K562 (cell line): ENCODE measurements around the gene FAM107B. TPM values are rescaled to one million over a fixed set of nuclear protein-coding genes. Genes with fewer than 3 reads are reported as not detected.

Experiments
- CREM ChIP-seq: IDR thresholded peaks from 2 replicates; pipeline ENCODE4 v1.6.1; 2014; ENCODE audit warnings: antibody characterized with exemption, low read depth
- EP400 ChIP-seq: fragments of 450-650 bp; IDR thresholded peaks from 2 replicates; pipeline ENCODE4 v1.6.1; 2017; ENCODE audit warnings: antibody characterized with exemption, mild to moderate bottlenecking, moderate library complexity
- FOXJ2 ChIP-seq: fragments of 200-800 bp; sonication (Bioruptor generic); IDR thresholded peaks from 2 replicates; pipeline ENCODE4 v1.6.1; 2016; ENCODE audit warnings: missing genetic modification characterization, missing compliant biosample characterization
- RAD21 ChIP-seq, 2 experiments: fragments of 250-450 bp in 1 of 2; fragments of 450-650 bp in 1 of 2; sonication (Bioruptor Pico) in 1 of 2; formaldehyde crosslinking in 1 of 2; IDR thresholded peaks in 1 of 2; conservative IDR thresholded peaks in 1 of 2; 2 replicates each; pipeline versions ENCODE4 v1.4.0 to v1.8.0; 2020 to 2022; ENCODE audit warnings: mild to moderate bottlenecking in 2 of 2, moderate library complexity in 1 of 2
- RCOR1 ChIP-seq, 2 experiments: IDR thresholded peaks; 2 replicates each; pipeline ENCODE4 v1.6.1; 2012; ENCODE audit warnings: low read depth in 2 of 2, low read length in 2 of 2, borderline replicate concordance in 1 of 2, improper control_type of control experiment in 1 of 2
- SMAD4 ChIP-seq: fragments of 250-450 bp; sonication (Bioruptor Pico); conservative IDR thresholded peaks from 2 replicates; pipeline ENCODE4 v1.8.0; 2021; ENCODE audit warnings: inconsistent platforms, mild to moderate bottlenecking, moderate library complexity
- SMC3 ChIP-seq: conservative IDR thresholded peaks from 2 replicates; pipeline ENCODE4 v1.6.1; 2011; ENCODE audit warnings: low read depth, low read length, improper control_type of control experiment; ENCODE audit not compliant: insufficient read depth
- polyA plus RNA-seq, 8 experiments: library from polyadenylated mRNA; depleted of rRNA in 4 of 8; stranded (reverse) in 5 of 8; unstranded in 3 of 8; fragments of >200 nt; fragmentation: Nextera tagmentation in 2 of 8; fragmentation: Illumina TruSeq in 1 of 8; extraction: Ambion mirVana in 2 of 8; extraction: Trizol in 1 of 8; gene quantifications; 2 replicates each; pipeline versions ENCODE4 v1.2.1 to v1.2.3, GENCODE V29; 2011 to 2014; ENCODE audit warnings: inconsistent platforms in 1 of 8, missing spikeins in 1 of 8
- total RNA-seq, 7 experiments: library from RNA; depleted of rRNA in 6 of 7; stranded (reverse); fragments of >200 nt in 6 of 7; fragmentation: Illumina TruSeq in 2 of 7; extraction: Trizol in 2 of 7; gene quantifications; 2 replicates each; pipeline versions ENCODE4 v1.2.1 to v1.2.3, GENCODE V29; 2011 to 2021; ENCODE audit warnings: low replicate concordance in 1 of 7
- TF ChIP-seq, protein P1 (sequence below): sonication (generic); formaldehyde crosslinking; IDR thresholded peaks from 2 replicates; pipeline ENCODE4 v1.8.0; 2022; ENCODE audit warnings: missing genetic modification reagents, mild to moderate bottlenecking, moderate library complexity, borderline replicate concordance
- TF ChIP-seq, protein P2 (sequence below), 3 experiments: IDR thresholded peaks in 2 of 3; conservative IDR thresholded peaks in 1 of 3; 2 replicates each; pipeline ENCODE4 v1.5.1; 2011 to 2012; ENCODE audit warnings: low read length in 3 of 3, mild to moderate bottlenecking in 3 of 3, control low read depth in 2 of 3, improper control_type of control experiment in 1 of 3, inconsistent platforms in 1 of 3, low read depth in 1 of 3, mixed read lengths in 1 of 3, moderate library complexity in 1 of 3; ENCODE audit not compliant: insufficient read depth in 2 of 3
- TF ChIP-seq, protein P3 (sequence below), 2 experiments: fragments of 450-650 bp; formaldehyde crosslinking in 1 of 2; IDR thresholded peaks; 2 replicates each; pipeline versions ENCODE4 v1.4.0 to v1.6.1; 2014 to 2020; ENCODE audit warnings: mild to moderate bottlenecking in 2 of 2, borderline replicate concordance in 1 of 2, low read depth in 1 of 2

The FAM107B gene
- total and polyA plus RNA-seq, 9 of the 15 experiments (the other 6 are each of a cell fraction or from before 2014, with no cell fraction given), result 0.40 to 2.8 (median 1.4) TPM

DNA sequence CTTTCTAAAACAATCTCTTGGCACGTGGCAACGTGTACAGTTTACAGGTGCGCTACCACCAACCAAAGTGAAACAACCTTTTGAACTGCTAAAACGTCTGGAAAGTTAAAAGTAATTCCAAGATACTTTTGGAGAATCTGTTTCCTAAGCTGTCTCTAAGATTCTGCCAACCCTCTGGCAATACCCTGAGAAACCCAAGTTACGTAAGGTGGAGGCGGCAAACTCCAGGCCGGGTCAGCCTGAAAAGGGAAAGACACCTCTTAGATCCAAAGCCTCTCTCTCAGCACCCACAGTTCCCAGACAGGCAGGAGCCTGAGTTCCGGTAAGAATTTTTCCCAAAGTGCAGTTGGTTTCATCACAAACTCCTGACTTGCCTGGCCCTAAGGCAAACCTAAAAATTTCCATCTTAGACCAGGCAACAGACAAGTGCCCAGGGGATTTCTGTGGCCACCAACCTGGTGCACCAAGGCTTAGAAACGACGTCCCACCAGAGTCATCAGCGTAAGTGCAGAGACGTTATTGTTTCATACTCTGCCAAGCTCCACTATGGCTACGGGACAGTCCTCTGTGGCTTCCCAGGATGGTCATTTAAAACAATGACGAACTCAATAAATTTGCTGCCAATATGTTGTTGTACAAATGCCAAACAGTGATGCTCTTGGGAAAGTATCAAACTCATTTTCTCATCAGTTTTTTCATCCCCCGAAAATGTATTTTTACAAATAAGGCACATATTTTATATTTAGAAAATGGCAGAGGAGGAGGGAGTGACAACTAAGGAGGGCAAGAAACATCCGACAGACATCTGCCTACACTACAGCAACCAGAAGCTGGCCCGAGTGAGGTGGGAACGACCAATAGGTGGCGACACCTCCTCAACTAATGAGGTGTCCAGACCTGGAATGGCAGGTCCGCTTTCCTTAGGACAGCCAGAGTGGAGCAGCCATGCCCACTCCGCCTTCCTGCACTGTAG, 238.2 kb downstream of the FAM107B start (continued):
- TF ChIP-seq SMAD4 (CRISPR knock-in tag) (no peak), CREM (0 out of 2 replicates have a peak, but pooled peaks have one; percentile 36), RCOR1 (IDR thresholded peaks at IDR 0.05; ENCODE audit: borderline replicate concordance in 1 of 2, low read depth in 2 of 2, low read length in 2 of 2) (no peak), EP400 (no peak), RAD21 (CRISPR knock-in tag; conservative IDR thresholded peaks at IDR 0.05 in 1 of 2, IDR thresholded peaks at IDR 0.05 in 1 of 2) (peak; percentile 66 to 76), FOXJ2 (tag) (no peak), SMC3 (peak; percentile 60; the same call in 1 of the 2 replicates)
- TF ChIP-seq, protein P1, sequence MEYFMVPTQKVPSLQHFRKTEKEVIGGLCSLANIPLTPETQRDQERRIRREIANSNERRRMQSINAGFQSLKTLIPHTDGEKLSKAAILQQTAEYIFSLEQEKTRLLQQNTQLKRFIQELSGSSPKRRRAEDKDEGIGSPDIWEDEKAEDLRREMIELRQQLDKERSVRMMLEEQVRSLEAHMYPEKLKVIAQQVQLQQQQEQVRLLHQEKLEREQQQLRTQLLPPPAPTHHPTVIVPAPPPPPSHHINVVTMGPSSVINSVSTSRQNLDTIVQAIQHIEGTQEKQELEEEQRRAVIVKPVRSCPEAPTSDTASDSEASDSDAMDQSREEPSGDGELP (CRISPR knock-in tag), result no peak
- TF ChIP-seq, protein P2, sequence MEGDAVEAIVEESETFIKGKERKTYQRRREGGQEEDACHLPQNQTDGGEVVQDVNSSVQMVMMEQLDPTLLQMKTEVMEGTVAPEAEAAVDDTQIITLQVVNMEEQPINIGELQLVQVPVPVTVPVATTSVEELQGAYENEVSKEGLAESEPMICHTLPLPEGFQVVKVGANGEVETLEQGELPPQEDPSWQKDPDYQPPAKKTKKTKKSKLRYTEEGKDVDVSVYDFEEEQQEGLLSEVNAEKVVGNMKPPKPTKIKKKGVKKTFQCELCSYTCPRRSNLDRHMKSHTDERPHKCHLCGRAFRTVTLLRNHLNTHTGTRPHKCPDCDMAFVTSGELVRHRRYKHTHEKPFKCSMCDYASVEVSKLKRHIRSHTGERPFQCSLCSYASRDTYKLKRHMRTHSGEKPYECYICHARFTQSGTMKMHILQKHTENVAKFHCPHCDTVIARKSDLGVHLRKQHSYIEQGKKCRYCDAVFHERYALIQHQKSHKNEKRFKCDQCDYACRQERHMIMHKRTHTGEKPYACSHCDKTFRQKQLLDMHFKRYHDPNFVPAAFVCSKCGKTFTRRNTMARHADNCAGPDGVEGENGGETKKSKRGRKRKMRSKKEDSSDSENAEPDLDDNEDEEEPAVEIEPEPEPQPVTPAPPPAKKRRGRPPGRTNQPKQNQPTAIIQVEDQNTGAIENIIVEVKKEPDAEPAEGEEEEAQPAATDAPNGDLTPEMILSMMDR (IDR thresholded peaks at IDR 0.05 in 2 of 3, conservative IDR thresholded peaks at IDR 0.05 in 1 of 3; ENCODE audit: insufficient read depth in 2 of 3, low read depth in 1 of 3, low read length in 3 of 3), result peak; percentile 61 to 79 (median 74)
- TF ChIP-seq, protein P3, sequence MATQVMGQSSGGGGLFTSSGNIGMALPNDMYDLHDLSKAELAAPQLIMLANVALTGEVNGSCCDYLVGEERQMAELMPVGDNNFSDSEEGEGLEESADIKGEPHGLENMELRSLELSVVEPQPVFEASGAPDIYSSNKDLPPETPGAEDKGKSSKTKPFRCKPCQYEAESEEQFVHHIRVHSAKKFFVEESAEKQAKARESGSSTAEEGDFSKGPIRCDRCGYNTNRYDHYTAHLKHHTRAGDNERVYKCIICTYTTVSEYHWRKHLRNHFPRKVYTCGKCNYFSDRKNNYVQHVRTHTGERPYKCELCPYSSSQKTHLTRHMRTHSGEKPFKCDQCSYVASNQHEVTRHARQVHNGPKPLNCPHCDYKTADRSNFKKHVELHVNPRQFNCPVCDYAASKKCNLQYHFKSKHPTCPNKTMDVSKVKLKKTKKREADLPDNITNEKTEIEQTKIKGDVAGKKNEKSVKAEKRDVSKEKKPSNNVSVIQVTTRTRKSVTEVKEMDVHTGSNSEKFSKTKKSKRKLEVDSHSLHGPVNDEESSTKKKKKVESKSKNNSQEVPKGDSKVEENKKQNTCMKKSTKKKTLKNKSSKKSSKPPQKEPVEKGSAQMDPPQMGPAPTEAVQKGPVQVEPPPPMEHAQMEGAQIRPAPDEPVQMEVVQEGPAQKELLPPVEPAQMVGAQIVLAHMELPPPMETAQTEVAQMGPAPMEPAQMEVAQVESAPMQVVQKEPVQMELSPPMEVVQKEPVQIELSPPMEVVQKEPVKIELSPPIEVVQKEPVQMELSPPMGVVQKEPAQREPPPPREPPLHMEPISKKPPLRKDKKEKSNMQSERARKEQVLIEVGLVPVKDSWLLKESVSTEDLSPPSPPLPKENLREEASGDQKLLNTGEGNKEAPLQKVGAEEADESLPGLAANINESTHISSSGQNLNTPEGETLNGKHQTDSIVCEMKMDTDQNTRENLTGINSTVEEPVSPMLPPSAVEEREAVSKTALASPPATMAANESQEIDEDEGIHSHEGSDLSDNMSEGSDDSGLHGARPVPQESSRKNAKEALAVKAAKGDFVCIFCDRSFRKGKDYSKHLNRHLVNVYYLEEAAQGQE (IDR thresholded peaks at IDR 0.05; ENCODE audit: borderline replicate concordance), result peak; percentile 57; the same call in 1 of the 2 replicates
- TF ChIP-seq, protein P3 (CRISPR knock-in tag; IDR thresholded peaks at IDR 0.05; ENCODE audit: low read depth), result no peak
